Stimulated activated CD8-positive, alpha-beta memory T cell treated with anti-CD3 and anti-CD28 coated beads, Interleukin-12 subunit alpha, Interleukin-12 subunit beta, amount 100 ng/mL, for 24 hours (primary cell): Measurements from ENCODE around the gene TXNRD2.
"Not testable (repeated sequence)": the region's sequence is repeated elsewhere in the genome, so short reads cannot be mapped to it uniquely, and the experiment has no call there.

Source experiments
- DNase-seq: peaks from one replicate; pipeline ENCODE4 v3.0.0-alpha.2; 2020; ENCODE audit errors: extremely low read depth

The TXNRD2 gene

GRCh38 chr22:19890502-19891316, 50.9 kb downstream of the TXNRD2 start:
- no peak for DNase-seq

GRCh38 chr22:19889951-19890350, 51.7 kb downstream of the TXNRD2 start:
- no peak for DNase-seq

GRCh38 chr22:19888131-19888746, 53.4 kb downstream of the TXNRD2 start:
- DNase-seq, result no peak

- no peak for DNase-seq
Observed at GRCh38 chr22:19887256-19887985, 54.2 kb downstream of the TXNRD2 start.

GRCh38 chr22:19886605-19887255, 54.9 kb downstream of the TXNRD2 start:
- no peak for DNase-seq

GRCh38 chr22:19885841-19886592, 55.6 kb downstream of the TXNRD2 start:
- DNase-seq, result no peak

GRCh38 chr22:19884954-19885751, 56.5 kb downstream of the TXNRD2 start:
- no peak for DNase-seq

- DNase-seq, result no peak
Observed at GRCh38 chr22:19884161-19884953, 57.3 kb downstream of the TXNRD2 start.

GRCh38 chr22:19883446-19883845, 58.2 kb downstream of the TXNRD2 start:
- not testable (repeated sequence) for DNase-seq

GRCh38 chr22:19882446-19883381, 58.9 kb downstream of the TXNRD2 start:
- DNase-seq, result no peak

- no peak for DNase-seq
Observed at GRCh38 chr22:19880786-19881569, 60.6 kb downstream of the TXNRD2 start.

GRCh38 chr22:19879992-19880785, 61.4 kb downstream of the TXNRD2 start:
- DNase-seq, result no peak

- no peak for DNase-seq
Observed at GRCh38 chr22:19879643-19879991, 62.0 kb downstream of the TXNRD2 start.

- no peak for DNase-seq
Observed at GRCh38 chr22:19879246-19879570, 62.4 kb downstream of the TXNRD2 start.

GRCh38 chr22:19878461-19879245, 63.0 kb downstream of the TXNRD2 start:
- DNase-seq, result no peak

GRCh38 chr22:19877626-19878339, 63.8 kb downstream of the TXNRD2 start:
- DNase-seq, result no peak
